IPS-18c (cell line): ENCODE measurements around the gene COL27A1.

Source experiments
- H3K4me3 ChIP-seq: 2 replicates; pipeline ENCODE4 v1.7.0; 2013; ENCODE audit warnings: low read depth, mild to moderate bottlenecking, low read length, moderate library complexity; ENCODE audit not compliant: insufficient read depth
- H3K9me3 ChIP-seq: one replicate; pipeline ENCODE4 v1.6.1; 2013; ENCODE audit warnings: mild to moderate bottlenecking, low read length, moderate library complexity; ENCODE audit not compliant: control insufficient read depth, insufficient read depth

COL27A1 gene

GRCh38 chr9:114303977-114304376 lies 148.6 kb downstream of the COL27A1 start:
- Histone ChIP-seq H3K4me3 (no peak overlapping the region), H3K9me3 (no peaks in the 10 kb centered on the region)

DNA sequence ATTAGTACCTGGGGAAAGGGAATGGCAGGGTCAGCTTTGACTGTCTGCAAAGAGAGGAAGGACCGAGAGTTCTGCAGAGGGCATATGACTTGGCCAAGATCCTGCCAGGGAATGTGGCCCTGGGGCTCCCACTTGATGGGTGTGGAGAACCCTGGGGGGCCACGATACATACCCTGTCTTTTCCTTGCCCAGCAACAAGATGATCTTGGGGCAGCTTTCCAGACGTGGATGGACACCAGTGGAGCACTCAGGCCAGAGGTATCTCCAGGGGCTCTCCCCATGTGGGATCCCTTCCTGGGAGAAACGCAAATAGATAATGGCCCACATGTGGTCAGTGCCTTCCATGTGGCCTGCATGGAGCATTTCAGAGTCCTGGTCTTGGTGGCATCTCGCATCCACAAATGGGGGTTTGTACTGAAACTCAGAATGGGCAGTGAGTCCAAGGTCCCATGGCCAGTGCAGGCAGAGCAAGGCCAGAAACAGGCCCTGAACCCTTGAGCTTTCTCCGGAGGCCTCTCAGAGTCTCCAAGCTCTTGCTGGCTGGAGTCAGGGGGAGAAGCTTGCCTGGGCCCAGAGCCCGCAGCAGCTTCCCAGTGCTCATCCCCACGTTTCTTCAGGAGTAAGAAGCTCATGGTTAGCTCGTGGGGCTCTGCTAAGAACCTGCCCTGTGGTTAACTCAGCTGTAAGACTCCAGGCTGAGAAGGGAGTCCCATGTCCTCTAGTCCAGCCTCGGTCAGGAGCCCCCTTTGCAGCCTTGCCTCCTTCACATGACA lies 149.3 kb downstream of the COL27A1 start:
- no peaks in the 10 kb centered on the region for H3K9me3 ChIP-seq
- H3K4me3 ChIP-seq = no peak overlapping the region

- Histone ChIP-seq H3K4me3 (no peak overlapping the region), H3K9me3 (no peaks in the 10 kb centered on the region)
Observed at GRCh38 chr9:114307899-114308267, 152.5 kb downstream of the COL27A1 start.

- Histone ChIP-seq H3K4me3 (no peak overlapping the region), H3K9me3 (no peaks in the 10 kb centered on the region)
Observed at GRCh38 chr9:114308361-114308950, 153.1 kb downstream of the COL27A1 start.

DNA sequence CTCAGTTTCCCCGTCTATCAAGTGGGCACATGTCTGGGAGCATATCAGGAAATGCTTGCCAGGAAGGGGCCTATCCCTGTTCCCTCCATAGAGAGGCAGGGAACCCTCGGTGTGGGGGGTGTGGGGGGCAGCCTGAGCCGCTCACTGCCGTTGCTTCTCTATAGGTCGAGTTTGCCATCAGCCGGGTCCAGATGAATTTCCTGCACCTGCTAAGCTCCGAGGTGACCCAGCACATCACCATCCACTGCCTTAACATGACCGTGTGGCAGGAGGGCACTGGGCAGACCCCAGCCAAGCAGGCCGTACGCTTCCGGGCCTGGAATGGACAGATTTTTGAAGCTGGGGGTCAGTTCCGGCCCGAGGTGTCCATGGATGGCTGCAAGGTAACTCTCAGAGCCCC lies 153.8 kb downstream of the COL27A1 start:
- Histone ChIP-seq H3K9me3 (no peaks in the 10 kb centered on the region), H3K4me3 (no peak overlapping the region)

DNA sequence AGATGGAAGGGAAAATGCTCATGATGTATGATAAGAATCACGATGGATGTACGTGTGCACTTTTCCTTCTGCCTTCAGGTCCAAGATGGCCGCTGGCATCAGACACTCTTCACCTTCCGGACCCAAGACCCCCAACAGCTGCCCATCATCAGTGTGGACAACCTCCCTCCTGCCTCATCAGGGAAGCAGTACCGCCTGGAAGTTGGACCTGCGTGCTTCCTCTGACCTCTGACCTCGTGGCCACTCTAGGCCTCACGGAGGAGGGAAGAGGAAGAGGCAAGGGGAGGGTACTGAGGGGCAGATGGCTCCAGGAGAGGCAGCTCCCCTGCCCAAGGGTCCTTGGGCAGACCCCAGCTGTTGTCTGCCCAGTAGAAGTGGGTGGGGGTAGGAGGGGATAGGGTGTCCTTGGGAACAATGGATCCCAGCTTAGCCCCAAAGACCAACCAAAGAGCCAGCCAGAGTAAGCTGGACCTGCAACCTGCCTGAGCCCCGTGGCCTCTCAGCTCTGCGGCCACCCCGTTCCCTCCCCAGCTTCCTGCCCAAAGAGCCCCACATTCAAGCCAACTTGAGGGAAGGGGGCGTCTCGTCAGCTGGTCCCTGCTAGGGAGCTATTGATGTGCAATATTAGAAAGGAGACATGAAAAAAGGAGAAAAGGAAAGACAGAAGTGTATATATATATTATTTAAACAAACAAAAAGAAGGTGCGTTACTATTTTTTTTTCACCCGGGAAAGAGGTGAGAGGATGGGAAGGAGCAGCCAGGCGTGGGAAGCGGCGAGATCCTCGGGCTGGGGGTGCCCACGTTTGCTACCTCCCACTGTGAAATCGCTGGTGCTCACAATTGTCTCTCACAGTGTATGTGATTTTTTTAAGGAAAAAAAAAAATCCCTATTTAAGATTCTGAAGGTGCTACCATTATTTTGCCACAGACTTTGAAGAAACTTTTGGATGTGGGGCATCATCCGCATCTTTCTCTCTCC lies 155.4 kb downstream of the COL27A1 start:
- Histone ChIP-seq H3K9me3 (no peaks in the 10 kb centered on the region), H3K4me3 (no peak overlapping the region)

GRCh38 chr9:114311571-114312512 lies 156.5 kb downstream of the COL27A1 start:
- H3K9me3 ChIP-seq = no peaks in the 10 kb centered on the region
- H3K4me3 ChIP-seq = no peak overlapping the region

DNA sequence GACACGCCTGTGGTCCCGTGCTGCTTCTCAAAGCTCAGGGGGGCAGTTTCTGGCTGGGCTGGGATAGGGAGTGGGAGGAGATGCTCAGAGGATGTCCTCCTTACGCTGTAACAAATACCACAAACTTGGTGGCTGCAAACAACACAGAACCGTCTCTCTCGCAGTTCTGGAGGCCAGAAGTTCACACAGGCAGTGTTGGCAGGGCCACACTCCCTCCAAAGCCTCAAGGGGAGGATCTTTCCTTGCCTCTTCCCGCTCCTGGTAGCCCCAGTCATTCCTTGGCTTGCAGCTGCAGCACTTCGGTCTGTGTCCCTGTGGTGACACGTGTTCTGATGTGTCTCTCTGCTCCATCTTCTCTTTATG lies 157.2 kb downstream of the COL27A1 start:
- no peaks in the 10 kb centered on the region for H3K9me3 ChIP-seq
- no peak overlapping the region for H3K4me3 ChIP-seq

DNA sequence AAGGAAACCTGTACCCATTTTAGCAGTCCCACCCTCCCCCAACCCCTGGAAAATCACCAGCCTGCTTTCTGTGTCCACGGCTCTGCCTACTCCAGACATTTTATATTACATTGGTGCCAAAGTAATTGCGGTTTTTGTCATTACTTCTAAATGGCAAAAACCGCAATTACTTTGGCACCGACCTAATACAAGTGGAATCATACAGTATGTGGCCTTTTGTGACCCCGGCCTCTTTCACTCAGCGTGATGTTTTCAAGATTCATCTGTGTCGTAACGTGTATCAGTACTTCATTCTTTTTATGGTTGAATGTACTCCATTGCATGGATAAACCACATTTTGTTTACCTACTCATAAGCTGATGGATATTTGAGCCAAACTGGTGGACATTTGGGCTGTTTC lies 157.8 kb downstream of the COL27A1 start:
- Histone ChIP-seq H3K4me3 (no peak overlapping the region), H3K9me3 (no peaks in the 10 kb centered on the region)

DNA sequence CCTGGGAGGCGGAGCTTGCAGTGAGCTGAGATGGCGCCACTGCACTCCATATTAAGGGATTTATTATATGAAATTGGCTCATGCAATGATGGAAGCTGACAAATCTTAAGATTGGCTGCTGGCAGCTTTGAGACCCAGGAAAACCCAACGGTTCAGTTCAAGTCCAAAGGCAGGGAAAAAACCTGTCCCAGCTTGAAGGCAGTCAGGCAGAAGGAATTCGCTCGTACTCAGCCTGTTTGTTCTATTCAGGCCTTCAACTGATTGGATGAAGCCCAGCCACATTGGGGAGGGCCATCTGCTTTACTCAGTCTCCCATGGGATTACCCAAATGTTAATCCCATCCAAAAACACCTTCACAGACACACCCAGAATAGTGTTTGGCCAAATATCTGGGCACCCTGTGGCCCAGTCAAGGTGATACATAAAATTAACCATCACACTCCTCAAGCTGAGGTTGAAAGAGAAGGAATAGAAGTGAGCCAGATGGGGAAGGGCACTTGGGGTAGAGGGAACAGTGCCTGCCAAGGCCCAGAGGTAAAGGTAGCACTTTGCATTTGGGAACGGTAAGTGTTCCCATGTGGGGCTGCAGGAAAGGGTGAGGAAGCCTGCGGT lies 159.0 kb downstream of the COL27A1 start:
- H3K4me3 ChIP-seq = no peak overlapping the region
- no peaks in the 10 kb centered on the region for H3K9me3 ChIP-seq

DNA sequence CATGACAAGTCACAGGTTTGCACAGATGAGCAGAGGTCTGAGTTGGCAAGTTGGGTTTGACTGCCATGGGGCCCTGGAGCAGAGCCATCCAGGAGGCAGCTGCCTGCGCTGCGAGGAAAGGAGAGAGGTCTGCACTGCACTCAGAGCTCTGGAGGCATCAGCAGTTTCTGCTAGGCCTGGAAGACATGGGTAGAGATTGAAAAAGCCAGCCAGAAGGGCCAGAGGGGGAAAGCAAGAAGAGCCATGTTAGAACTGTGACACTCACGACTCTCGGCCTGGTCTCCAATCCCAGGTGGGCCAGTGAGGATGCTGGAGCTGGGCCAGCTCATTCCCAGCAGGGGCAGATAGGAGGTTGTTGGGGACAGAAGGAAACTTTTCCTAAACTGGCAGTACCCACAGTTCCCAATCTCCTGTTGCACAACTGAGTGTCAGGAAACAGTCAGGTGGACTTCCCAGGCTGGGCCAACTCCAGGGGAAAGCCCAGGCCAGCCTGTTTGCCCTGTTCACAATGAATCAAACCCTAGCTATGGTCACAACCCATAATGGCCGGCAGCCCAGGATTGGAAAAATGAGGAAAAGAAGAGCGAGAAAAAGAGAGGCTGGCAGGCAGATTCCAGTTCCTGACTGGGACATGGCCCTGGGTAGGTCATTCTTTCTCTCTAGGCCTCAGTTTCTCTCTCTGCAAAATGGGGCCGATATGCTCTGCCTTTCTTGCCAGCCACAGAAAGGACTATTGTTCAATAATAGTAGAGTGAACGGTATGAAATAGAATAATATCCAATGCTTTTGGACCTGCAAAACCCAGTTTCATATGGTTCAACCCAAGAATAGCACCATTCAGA lies 159.8 kb downstream of the COL27A1 start:
- Histone ChIP-seq H3K4me3 (no peak overlapping the region), H3K9me3 (no peaks in the 10 kb centered on the region)

GRCh38 chr9:114315723-114316363 lies 160.5 kb downstream of the COL27A1 start:
- Histone ChIP-seq H3K4me3 (no peak overlapping the region), H3K9me3 (no peaks in the 10 kb centered on the region)

DNA sequence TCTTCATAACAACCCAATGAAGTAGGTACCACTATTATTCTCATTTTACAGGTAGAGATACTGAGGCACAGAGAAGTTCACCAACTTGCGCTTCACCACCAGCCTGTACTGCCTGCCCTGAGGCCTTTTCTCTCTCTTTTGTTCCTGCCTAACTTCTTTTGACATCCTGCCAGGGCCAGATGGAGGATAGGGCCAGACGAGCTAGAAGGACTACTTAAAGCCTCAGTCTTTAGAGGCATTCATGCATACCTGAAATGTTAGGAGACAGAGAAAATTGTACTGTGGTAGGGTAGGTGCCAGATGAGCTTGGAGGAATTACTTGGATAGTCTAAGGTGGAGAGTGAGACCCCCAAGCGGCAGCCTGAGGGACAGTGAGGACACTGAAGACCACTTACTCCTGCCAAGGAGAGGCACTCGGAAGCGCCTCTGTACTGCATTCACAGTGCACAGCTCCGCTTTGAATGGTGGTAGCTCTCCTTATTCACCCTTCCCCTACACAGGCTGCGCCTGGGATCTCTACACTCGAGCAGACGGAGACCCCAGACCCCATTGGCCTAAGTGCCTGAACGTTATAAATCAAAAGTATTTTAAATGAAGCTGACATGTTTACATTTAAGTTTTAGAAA lies 161.4 kb downstream of the COL27A1 start:
- Histone ChIP-seq H3K4me3 (no peak overlapping the region), H3K9me3 (no peaks in the 10 kb centered on the region)

- no peak overlapping the region for H3K4me3 ChIP-seq
Observed at GRCh38 chr9:114317665-114318357, 162.5 kb downstream of the COL27A1 start.

More at GRCh38 chr9:114317665-114318357, 162.5 kb downstream of the COL27A1 start:
- H3K9me3 ChIP-seq = no peaks in the 10 kb centered on the region
